ENCODE measurements around the gene TEAD4.
A peak's percentile ranks its signal among the peaks of the same experiment; 100 is the strongest.

TEAD4 gene

GRCh38 chr12:2959505-2960389, 550 bp downstream of the TEAD4 start:
- no peak for ATAC-seq (ENCODE audit: insufficient read depth, low read depth)
- Histone ChIP-seq H3K27me3 (ENCODE audit: insufficient read depth, low read length, poor library complexity) (peaks cover 27% of the 10 kb centered on the region), H3K36me3 (ENCODE audit: insufficient read depth, low read length) (no peaks in the 10 kb centered on the region), H3K27ac (ENCODE audit: low read length) (no peak overlapping the region), H3K9me3 (ENCODE audit: insufficient read depth, low read length, severe bottlenecking) (no peaks in the 10 kb centered on the region), H3K4me2 (ENCODE audit: insufficient read depth, low read length) (no peak overlapping the region), H3K9ac (ENCODE audit: low read depth, low read length) (no peak overlapping the region), H4K20me1 (ENCODE audit: insufficient read depth, low read length) (no peaks in the 10 kb centered on the region), H3K4me3 (ENCODE audit: low read depth in 1 of 2, low read length in 2 of 2) (no peak overlapping the region), H3K79me2 (ENCODE audit: insufficient read depth, low read length) (no peaks in the 10 kb centered on the region), H2AFZ (ENCODE audit: low read depth, low read length) (no peak overlapping the region), H3K4me1 (ENCODE audit: insufficient read depth, low read length) (no peaks in the 10 kb centered on the region)
- TF ChIP-seq, protein P1, sequence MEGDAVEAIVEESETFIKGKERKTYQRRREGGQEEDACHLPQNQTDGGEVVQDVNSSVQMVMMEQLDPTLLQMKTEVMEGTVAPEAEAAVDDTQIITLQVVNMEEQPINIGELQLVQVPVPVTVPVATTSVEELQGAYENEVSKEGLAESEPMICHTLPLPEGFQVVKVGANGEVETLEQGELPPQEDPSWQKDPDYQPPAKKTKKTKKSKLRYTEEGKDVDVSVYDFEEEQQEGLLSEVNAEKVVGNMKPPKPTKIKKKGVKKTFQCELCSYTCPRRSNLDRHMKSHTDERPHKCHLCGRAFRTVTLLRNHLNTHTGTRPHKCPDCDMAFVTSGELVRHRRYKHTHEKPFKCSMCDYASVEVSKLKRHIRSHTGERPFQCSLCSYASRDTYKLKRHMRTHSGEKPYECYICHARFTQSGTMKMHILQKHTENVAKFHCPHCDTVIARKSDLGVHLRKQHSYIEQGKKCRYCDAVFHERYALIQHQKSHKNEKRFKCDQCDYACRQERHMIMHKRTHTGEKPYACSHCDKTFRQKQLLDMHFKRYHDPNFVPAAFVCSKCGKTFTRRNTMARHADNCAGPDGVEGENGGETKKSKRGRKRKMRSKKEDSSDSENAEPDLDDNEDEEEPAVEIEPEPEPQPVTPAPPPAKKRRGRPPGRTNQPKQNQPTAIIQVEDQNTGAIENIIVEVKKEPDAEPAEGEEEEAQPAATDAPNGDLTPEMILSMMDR (IDR thresholded peaks at IDR 0.05; ENCODE audit: borderline replicate concordance, extremely low read depth, low read length, poor library complexity, severe bottlenecking), result no peak
- no peak for TF ChIP-seq EZH2 (IDR thresholded peaks at IDR 0.05; ENCODE audit: borderline replicate concordance, low read depth, low read length, severe bottlenecking)
- no peak for DNase-seq

DNA sequence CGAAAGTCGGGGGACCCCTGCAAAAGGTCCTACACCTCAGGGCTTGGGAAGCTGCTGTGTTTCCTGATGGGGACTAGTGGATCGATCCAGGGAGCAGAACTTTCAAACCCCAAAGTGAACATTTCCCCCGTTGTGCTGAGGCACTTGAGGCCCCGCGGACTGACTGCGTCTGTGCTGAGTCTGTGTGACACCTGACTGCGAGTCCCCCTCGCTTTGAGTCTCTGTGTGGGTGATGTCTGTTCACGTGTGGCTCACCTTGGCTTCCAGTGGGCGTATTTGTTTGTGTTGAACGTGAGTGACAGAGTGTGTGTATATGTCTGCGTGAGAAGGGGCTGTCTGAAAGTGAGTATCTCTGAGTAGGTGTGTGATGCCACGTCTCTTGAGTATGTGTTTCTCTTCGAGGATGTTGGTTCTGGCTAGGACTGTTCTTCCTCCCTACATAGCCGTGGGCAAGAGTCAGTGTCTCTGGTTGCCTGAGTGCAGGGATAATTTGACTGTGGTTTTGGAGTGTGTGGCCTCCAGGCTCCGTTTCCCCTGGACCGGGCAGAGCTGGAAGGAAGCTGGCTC, 1.3 kb downstream of the TEAD4 start:
- H3K27ac ChIP-seq (ENCODE audit: low read length), result no peak overlapping the region
- H3K9me3 ChIP-seq (ENCODE audit: insufficient read depth, low read length, severe bottlenecking), result no peaks in the 10 kb centered on the region
- H3K4me2 ChIP-seq (ENCODE audit: insufficient read depth, low read length), result no peak overlapping the region
- no peak overlapping the region for H2AFZ ChIP-seq (ENCODE audit: low read depth, low read length)
- peaks cover 27% of the 10 kb centered on the region for H3K27me3 ChIP-seq (ENCODE audit: insufficient read depth, low read length, poor library complexity)
- ATAC-seq (ENCODE audit: insufficient read depth, low read depth) (no peak), DNase-seq (no peak)
- no peak overlapping the region for H3K4me3 ChIP-seq (ENCODE audit: low read depth in 1 of 2, low read length in 2 of 2)
- no peaks in the 10 kb centered on the region for H4K20me1 ChIP-seq (ENCODE audit: insufficient read depth, low read length)
- no peak overlapping the region for H3K9ac ChIP-seq (ENCODE audit: low read depth, low read length)
- no peaks in the 10 kb centered on the region for H3K79me2 ChIP-seq (ENCODE audit: insufficient read depth, low read length)
- H3K36me3 ChIP-seq (ENCODE audit: insufficient read depth, low read length), result no peaks in the 10 kb centered on the region
- H3K4me1 ChIP-seq (ENCODE audit: insufficient read depth, low read length), result no peaks in the 10 kb centered on the region
- no peak for TF ChIP-seq EZH2 (IDR thresholded peaks at IDR 0.05; ENCODE audit: borderline replicate concordance, low read depth, low read length, severe bottlenecking)
- TF ChIP-seq, protein P1 (IDR thresholded peaks at IDR 0.05; ENCODE audit: borderline replicate concordance, extremely low read depth, low read length, poor library complexity, severe bottlenecking), result no peak

- H3K4me3 ChIP-seq (ENCODE audit: low read depth in 1 of 2, low read length in 2 of 2), result no peak overlapping the region
- H3K4me1 ChIP-seq (ENCODE audit: insufficient read depth, low read length), result no peaks in the 10 kb centered on the region
- H3K4me2 ChIP-seq (ENCODE audit: insufficient read depth, low read length), result no peak overlapping the region
Observed at GRCh38 chr12:2960996-2961616, 1.9 kb downstream of the TEAD4 start.

More at GRCh38 chr12:2960996-2961616, 1.9 kb downstream of the TEAD4 start:
- Histone ChIP-seq H3K9ac (ENCODE audit: low read depth, low read length) (no peak overlapping the region), H3K79me2 (ENCODE audit: insufficient read depth, low read length) (no peaks in the 10 kb centered on the region), H4K20me1 (ENCODE audit: insufficient read depth, low read length) (no peaks in the 10 kb centered on the region), H3K27me3 (ENCODE audit: insufficient read depth, low read length, poor library complexity) (peaks cover 25% of the 10 kb centered on the region), H2AFZ (ENCODE audit: low read depth, low read length) (no peak overlapping the region), H3K9me3 (ENCODE audit: insufficient read depth, low read length, severe bottlenecking) (no peaks in the 10 kb centered on the region), H3K27ac (ENCODE audit: low read length) (no peak overlapping the region), H3K36me3 (ENCODE audit: insufficient read depth, low read length) (no peaks in the 10 kb centered on the region)
- DNase-seq, result no peak
- no peak for ATAC-seq (ENCODE audit: insufficient read depth, low read depth)
- TF ChIP-seq, protein P1 (IDR thresholded peaks at IDR 0.05; ENCODE audit: borderline replicate concordance, extremely low read depth, low read length, poor library complexity, severe bottlenecking), result no peak
- peak; percentile 43 for TF ChIP-seq EZH2 (IDR thresholded peaks at IDR 0.05; ENCODE audit: borderline replicate concordance, low read depth, low read length, severe bottlenecking)
